GM11168 (cell line): ENCODE data around the gene ZNF837.
"Not testable (repeated sequence)": the region's sequence is repeated elsewhere in the genome, so short reads cannot be mapped to it uniquely, and the experiment has no call there.

Experiments
- in situ Hi-C: fragments of 300-500 bp; cut with MboI; formaldehyde crosslinking; loops from one replicate; pipeline ENCODE4 v1.12.0; 2022; ENCODE audit warnings: low sequenced_read_pairs; ENCODE audit not compliant: unreplicated experiment

Gene ZNF837

GRCh38 chr19:58351990-58352755 is 28.7 kb downstream of the ZNF837 start:
- in situ Hi-C loops, result no loop called here

- in situ Hi-C loops, result no loop called here
These were observed 29.3 kb downstream of the ZNF837 start for GRCh38 chr19:58351558-58351878.

GRCh38 chr19:58350871-58351557 is 29.8 kb downstream of the ZNF837 start:
- in situ Hi-C loops, result no loop called here

- in situ Hi-C loops, result no loop called here
These were observed 30.6 kb downstream of the ZNF837 start for GRCh38 chr19:58350001-58350861.

GRCh38 chr19:58349590-58349989 is 31.2 kb downstream of the ZNF837 start:
- in situ Hi-C loops, result no loop called here

GRCh38 chr19:58348080-58348479 is 32.8 kb downstream of the ZNF837 start:
- in situ Hi-C loops, result not testable (repeated sequence)

- in situ Hi-C loops, result no loop called here
These were observed 33.6 kb downstream of the ZNF837 start for GRCh38 chr19:58346961-58347929.

- in situ Hi-C loops, result no loop called here
These were observed 35.3 kb downstream of the ZNF837 start for GRCh38 chr19:58345558-58345957.

GRCh38 chr19:58338825-58339558 is 41.8 kb downstream of the ZNF837 start:
- in situ Hi-C loops, result no loop called here

GRCh38 chr19:58338336-58338735 is 42.5 kb downstream of the ZNF837 start:
- in situ Hi-C loops, result no loop called here

- in situ Hi-C loops, result no loop called here
These were observed 44.0 kb downstream of the ZNF837 start for GRCh38 chr19:58336820-58337219.

GRCh38 chr19:58336216-58336615 is 44.6 kb downstream of the ZNF837 start:
- in situ Hi-C loops, result no loop called here

GRCh38 chr19:58335630-58336029 is 45.2 kb downstream of the ZNF837 start:
- in situ Hi-C loops, result no loop called here

GRCh38 chr19:58334691-58335249 is 46.1 kb downstream of the ZNF837 start:
- in situ Hi-C loops, result no loop called here

GRCh38 chr19:58332697-58333096 is 48.1 kb downstream of the ZNF837 start:
- in situ Hi-C loops, result no loop called here

GRCh38 chr19:58330458-58330857 is 50.4 kb downstream of the ZNF837 start:
- in situ Hi-C loops, result no loop called here

- in situ Hi-C loops, result no loop called here
These were observed 51.8 kb downstream of the ZNF837 start for GRCh38 chr19:58328999-58329398.

GRCh38 chr19:58326914-58327726 is 53.7 kb downstream of the ZNF837 start, which contains the start of gene ZSCAN22:
Gene ZSCAN22, plus strand, starts transcription at chr19:58326994. Its CDS starts 7,809 bp downstream, at chr19:58334803.
- in situ Hi-C loops, result no loop called here
